Inferior parietal cortex (tissue), 1 donor: Measurements from ENCODE around the gene TLE7.

Experiments
- DNase-seq: peaks from one replicate; pipeline ENCODE4 v3.0.0-alpha.2; 2016; ENCODE audit errors: extremely low spot score

Gene TLE7

GRCh38 chr16:71442051-71442440 is at the start of gene TLE7:
TLE7 (minus strand) TSS chr16:71442054; CDS start chr16:71433324, 8,730 bp downstream.
- no peak for DNase-seq

GRCh38 chr16:71491054-71491453 is 49.2 kb upstream of the TLE7 start:
- DNase-seq: no peak

GRCh38 chr16:71490361-71490760 is 48.5 kb upstream of the TLE7 start:
- DNase-seq: no peak

DNA sequence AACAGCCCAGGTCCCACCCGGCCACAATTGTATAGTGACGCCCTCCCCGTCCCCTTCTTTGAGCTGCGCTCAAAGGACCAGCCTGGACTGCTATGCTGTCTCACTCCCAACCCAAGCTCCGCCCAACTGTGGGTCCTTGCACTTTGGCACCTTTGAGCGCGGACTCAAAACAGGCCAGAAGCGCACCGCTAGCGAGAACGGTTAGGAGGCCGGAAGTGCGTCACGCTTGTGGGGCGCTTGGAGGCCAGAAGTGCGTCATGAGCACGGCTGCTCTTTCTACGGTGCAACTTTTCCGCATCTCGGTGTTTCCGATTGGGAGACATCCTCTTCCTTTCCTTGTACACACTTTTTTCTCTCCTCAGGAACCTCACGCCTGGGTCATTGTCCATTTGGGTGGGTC is 47.3 kb upstream of the TLE7 start, which contains the start of gene ZNF19:
Gene ZNF19, minus strand, starts transcription at position 203 of the 400 bp plus-strand sequence. CDS start 7,210 bp downstream, outside the sequence.
- DNase-seq: no peak

DNA sequence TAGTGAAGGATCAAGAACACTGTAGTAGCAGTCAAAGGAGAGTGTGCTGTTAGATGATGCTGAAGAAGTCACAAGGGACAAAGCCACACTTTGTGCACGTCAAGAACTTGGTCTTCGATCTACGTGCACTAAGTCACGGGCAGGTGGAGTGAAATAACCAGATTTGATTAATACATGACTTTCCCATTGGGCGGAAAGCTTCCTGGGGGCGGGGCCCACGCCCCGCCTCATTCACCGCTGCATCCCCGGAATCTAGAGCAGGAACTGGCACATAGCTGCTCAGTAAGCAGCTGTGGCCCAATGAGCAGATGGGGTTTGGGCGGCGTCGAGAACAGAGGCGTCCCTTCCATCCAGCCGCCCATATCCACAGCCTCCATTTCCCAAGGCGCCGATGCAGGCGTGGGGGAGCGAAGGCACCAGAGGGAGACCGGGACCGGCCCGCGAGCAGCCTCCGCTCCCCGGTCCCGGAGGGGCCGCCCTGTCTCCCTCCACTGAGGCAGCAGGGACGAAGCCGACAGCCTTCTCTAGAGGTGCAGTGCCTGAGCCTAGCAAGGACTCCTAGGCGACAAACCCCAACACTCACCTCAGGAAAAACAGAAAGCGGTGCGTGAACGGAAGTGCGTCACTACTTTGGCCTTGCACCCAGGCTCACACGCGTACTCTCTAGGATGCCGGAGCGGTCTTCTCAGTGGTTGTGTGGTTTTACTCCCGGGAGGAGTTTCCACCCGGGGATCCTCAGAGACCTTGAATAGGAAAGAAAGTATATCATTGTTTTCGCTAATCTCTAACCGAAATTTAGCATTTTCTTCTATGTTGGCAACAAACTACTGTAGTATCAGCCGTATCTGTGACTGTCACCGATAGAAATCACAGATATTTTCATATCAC is 42.4 kb upstream of the TLE7 start:
- DNase-seq: peak; percentile 98

- DNase-seq: no peak
Observed at GRCh38 chr16:71482569-71482968, 40.7 kb upstream of the TLE7 start.

DNA sequence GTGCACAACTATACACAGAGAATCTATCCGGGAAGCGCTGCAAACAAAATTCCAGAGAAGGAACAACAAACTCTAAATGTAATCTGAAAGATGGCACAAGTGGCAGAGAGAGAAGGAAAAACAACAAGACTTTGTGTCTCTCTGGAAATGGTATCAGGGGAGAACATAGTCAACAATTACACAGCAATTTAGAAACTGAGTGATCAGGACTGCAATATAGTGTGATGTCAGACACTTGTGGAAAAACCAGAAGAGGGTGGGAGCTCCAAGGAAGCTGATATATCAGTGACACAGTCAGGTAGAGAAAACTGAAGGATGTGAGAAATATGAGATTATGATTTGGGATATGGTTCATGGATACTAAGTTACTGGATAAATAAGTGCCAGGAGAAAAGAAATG is 39.1 kb upstream of the TLE7 start:
- DNase-seq: no peak

DNA sequence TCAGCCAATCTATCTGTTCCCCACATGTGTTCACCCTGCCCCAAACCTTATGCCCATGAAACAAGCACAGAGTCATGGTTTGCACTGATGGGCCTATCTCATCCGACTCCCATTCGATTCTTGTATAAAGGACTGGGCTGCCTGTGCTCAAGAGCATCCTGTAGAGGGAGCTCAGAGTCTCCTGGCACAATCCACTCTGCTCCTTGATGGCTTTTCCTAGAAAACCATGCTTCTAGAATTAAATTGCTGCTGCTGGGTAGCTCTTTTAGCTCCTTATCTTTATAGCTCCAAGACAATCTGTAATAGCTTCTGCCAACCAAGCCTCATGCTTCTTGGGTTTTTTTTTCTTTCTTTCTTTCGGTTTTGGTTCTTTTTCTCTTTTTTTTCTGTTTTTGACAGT is 37.6 kb upstream of the TLE7 start:
- DNase-seq: peak; percentile 38

GRCh38 chr16:71476457-71477124 is 34.7 kb upstream of the TLE7 start:
- DNase-seq: no peak

- no peak for DNase-seq
Observed at GRCh38 chr16:71474864-71475263, 33.0 kb upstream of the TLE7 start.

GRCh38 chr16:71473891-71474290 is 32.0 kb upstream of the TLE7 start:
- DNase-seq: no peak

DNA sequence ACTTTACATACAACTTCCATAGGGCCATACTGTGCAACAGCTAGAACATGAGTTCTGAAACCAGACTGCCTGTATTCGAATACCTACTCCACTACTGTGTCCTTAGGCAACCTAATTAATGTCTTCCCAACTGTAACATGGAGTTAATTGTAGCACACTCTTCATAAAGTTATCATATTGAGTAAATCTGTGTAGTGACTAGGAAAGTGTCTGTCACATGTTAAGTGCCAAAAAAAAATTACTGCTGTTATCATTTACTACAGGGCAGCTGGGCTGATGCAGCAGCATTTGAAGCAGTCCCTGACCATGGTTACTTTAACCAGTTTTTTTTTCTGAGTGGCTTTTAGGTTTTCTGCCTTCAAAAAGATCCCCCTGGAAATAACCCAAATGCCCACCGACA is 31.1 kb upstream of the TLE7 start:
- DNase-seq: no peak

- DNase-seq: no peak
Observed at GRCh38 chr16:71472051-71472450, 30.2 kb upstream of the TLE7 start.

DNA sequence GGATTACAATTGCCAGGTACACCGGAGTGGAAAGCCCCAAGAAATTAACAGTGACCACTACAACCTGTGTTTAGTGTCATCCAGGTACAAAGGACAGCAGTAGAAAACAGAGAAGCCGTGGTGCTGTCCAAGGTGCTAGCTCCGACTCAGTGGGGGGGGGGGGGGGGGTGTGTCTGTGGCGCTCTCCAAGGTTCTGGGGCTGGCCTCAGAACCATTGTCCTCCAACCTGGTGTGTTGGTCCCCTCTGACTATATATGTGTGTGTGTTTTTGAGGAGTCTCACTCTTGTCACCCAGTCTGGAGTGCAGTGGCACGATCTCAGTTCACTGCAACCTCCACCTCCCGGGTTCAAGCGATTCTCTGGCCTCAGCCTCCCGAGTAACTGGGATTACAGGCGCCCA is 26.0 kb upstream of the TLE7 start:
- no peak for DNase-seq

DNA sequence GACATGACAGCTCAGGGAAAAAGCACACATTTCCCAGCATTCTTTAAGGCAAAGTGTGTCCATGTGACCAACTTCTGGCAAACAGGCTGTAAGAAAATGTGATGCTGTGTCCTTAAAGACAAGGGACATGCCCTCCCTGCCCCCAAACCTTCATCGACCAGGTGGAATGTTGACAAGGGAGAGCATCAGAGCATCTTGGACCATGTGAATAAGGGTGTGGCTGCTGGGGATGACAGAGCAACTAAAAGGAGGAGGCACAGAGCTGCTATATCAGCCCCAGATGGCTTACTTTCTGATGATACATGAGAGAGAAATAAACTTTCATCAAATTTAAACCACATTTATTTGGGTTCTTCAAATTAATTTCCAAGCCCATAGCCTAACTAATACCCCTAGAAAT is 22.4 kb upstream of the TLE7 start:
- no peak for DNase-seq

DNA sequence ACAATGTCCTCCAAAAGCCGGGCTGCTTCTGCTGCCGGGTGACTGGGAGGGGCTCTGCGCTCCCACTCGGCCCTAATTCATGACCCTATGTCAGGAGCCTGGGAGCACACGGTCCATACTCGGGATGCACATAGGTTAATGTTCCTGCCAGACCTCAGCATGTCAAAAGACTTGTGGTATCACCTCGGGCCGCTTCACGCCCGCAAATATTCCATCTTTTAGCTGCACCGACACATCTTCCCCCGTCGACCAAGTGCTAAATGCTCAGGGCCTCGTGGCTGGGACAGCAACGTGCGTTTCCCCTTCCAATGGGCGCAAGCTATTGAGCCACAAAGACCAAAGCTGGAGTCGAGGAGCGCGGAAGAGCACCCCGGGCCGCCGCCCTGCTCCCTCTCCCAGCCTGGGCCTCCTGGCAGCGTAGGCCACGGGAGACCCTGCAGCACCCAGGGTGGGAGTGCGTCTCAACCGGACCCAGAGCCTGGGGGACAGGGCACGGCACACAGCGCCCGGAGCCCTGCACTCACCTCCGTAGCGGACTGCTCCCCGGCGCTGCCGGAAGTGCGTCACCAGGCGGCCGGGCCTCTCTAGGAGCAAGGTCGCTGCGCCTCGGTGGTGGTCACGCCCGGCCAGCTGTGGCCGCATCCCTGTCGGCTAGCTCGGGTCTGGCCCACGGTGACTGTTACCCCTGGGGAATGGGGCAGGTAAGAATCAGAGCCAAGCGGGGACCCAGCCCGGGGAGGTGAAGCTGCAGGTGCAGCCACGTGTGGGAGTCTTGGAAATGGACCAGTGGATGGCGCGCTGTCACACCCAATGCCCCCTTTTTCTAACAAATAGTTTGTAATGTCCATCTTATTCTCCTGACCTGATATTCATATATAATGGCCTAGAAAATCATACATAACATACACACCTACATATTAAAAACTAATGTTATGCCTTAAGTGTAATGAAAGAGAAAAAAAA is 20.1 kb upstream of the TLE7 start, which contains the start of gene ZNF23:
Gene ZNF23, minus strand, starts transcription at position 562 of the 963 bp plus-strand sequence. CDS start 5,451 bp downstream, outside the sequence.
- peak; percentile 86 for DNase-seq

DNA sequence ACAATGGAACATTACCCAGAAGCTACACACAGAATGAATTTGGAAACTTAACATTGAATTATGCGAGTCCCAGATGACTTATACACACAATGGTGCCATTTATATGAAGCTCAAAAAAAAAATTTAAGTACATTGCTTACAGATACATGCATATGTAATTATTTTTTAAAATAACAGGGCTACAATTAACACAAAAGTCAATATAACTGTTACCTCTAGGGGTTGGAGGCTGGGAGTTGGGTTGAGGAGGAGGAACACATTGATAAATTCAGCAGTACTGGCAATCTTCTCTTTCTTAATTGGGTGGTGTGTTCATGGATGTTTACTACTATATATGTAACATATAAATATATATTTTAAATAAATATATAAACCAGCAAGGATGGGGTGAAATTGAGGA is 19.1 kb upstream of the TLE7 start:
- no peak for DNase-seq

DNA sequence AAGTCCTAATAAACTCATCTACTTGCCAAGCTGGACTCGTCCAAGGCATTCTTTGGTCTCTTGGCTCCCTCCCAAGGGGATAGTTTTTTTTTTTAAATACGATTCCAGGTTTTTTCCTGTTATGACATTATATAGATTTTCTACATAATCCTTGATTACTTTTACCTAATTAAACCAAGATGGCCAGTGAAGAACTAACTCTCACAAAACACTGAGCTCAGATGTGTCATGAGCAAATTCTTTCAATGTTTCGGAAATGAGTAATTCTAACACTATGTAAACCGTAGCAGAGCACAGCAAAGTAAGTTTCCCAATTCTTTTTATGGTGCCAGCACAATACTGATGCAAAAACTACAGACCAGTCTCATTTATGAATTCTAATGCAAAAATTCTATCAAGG is 18.4 kb upstream of the TLE7 start:
- DNase-seq: no peak

DNA sequence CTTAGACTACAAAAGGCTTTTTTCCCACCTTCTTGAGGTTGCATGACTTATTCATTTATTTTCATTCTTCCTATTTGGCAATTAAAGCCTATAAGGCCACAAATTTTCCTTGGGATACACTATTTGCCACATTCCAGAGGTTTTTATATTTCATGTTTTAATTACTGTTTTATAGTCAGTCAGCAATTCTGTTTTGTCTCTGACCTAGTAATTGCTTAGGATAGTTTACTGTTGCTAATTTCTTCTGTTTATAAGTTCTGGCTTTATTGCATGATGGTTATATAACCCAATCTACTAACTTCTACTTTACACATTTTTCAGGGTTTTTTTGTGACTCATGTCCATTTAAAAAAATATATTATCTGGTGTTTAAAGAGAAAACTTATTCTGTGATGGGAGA is 17.7 kb upstream of the TLE7 start:
- no peak for DNase-seq

DNA sequence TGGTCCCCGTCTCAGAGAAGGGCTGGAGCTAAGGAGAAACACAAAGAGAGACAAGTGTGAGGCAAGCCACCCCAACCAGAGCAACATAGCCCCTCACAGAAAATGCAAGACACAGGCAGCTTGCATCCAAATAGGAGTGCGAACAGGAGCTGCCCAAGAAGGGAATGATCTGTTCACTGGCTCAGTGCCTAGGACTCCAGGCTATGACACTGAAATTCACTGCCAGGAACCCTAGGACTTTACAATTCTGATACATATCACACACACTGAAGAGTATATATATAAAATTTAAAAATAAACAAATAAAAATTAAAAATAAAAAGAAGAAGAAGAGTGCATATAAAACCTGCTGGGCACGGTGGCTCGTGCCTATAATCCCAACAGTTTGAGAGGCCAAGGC is 14.9 kb upstream of the TLE7 start:
- no peak for DNase-seq

- no peak for DNase-seq
Observed at GRCh38 chr16:71453036-71453435, 11.2 kb upstream of the TLE7 start.

GRCh38 chr16:71449020-71449419 is 7.2 kb upstream of the TLE7 start:
- DNase-seq: no peak
